MM.1S (cell line): ENCODE data around the gene OSGEP.
"Not testable (repeated sequence)": the region's sequence is repeated elsewhere in the genome, so short reads cannot be mapped to it uniquely, and the experiment has no call there.

Experiments used
- DNase-seq: peaks from one replicate; pipeline ENCODE4 v3.0.0-alpha.2; 2015
- H2AFZ ChIP-seq: fragments of 300-600 bp; sonication (generic); 2 replicates; pipeline ENCODE4 v1.6.0; 2016; ENCODE audit warnings: antibody characterized with exemption, low read length
- H3F3A ChIP-seq: fragments of 300-600 bp; sonication (generic); 2 replicates; pipeline ENCODE4 v1.6.1; 2016; ENCODE audit warnings: mild to moderate bottlenecking, antibody characterized with exemption, low read length, moderate library complexity, mixed read lengths; ENCODE audit not compliant: insufficient read depth
- H3K27ac ChIP-seq: fragments of 300-600 bp; sonication (generic); 2 replicates; pipeline ENCODE4 v1.5.1; 2016; ENCODE audit warnings: mild to moderate bottlenecking, low read length
- H3K27me3 ChIP-seq: fragments of 300-600 bp; sonication (generic); replicated peaks from 2 replicates; pipeline ENCODE4 v1.6.0; 2016; ENCODE audit warnings: low read length; ENCODE audit not compliant: insufficient read depth
- H3K36me3 ChIP-seq: fragments of 300-600 bp; sonication (generic); replicated peaks from 2 replicates; pipeline ENCODE4 v1.6.1; 2016; ENCODE audit warnings: mild to moderate bottlenecking, low read length, mixed read lengths; ENCODE audit not compliant: insufficient read depth
- H3K4me1 ChIP-seq: fragments of 300-600 bp; sonication (generic); 2 replicates; pipeline ENCODE4 v1.6.1; 2016; ENCODE audit warnings: low read length, mixed read lengths
- H3K4me2 ChIP-seq: fragments of 300-600 bp; sonication (generic); 2 replicates; pipeline ENCODE4 v1.6.0; 2016; ENCODE audit warnings: low read depth, low read length
- H3K4me3 ChIP-seq: fragments of 300-600 bp; sonication (generic); 2 replicates; pipeline ENCODE4 v1.5.1; 2016; ENCODE audit warnings: low read length, mixed read lengths
- H3K79me2 ChIP-seq: fragments of 300-600 bp; sonication (generic); 2 replicates; pipeline ENCODE4 v1.6.1; 2016; ENCODE audit warnings: mixed run types, low read length, mixed read lengths
- H3K9ac ChIP-seq: fragments of 300-600 bp; sonication (generic); 2 replicates; pipeline ENCODE4 v1.6.1; 2016; ENCODE audit warnings: low read length, mixed read lengths
- H3K9me2 ChIP-seq: fragments of 300-600 bp; sonication (generic); replicated peaks from 2 replicates; pipeline ENCODE4 v1.6.1; 2016; ENCODE audit warnings: mild to moderate bottlenecking, low read length, mixed read lengths; ENCODE audit not compliant: insufficient read depth
- H3K9me3 ChIP-seq: fragments of 300-600 bp; sonication (generic); replicated peaks from 2 replicates; pipeline ENCODE4 v1.6.1; 2016; ENCODE audit warnings: mild to moderate bottlenecking, low read length, mixed read lengths; ENCODE audit not compliant: insufficient read depth
- H4K20me1 ChIP-seq: fragments of 300-600 bp; sonication (generic); 2 replicates; pipeline ENCODE4 v1.6.1; 2016; ENCODE audit warnings: mild to moderate bottlenecking, low read length, moderate library complexity, mixed read lengths; ENCODE audit not compliant: insufficient read depth
- CTCF ChIP-seq: fragments of 300-600 bp; sonication (generic); IDR thresholded peaks from 2 replicates; pipeline ENCODE4 v1.5.1; 2016; ENCODE audit warnings: antibody characterized with exemption, low read length, mixed read lengths
- EZH2 ChIP-seq: fragments of 300-600 bp; sonication (generic); optimal IDR thresholded peaks from 2 replicates; pipeline ENCODE3; 2017; ENCODE audit warnings: low read depth, mild to moderate bottlenecking, antibody characterized with exemption, low read length, mixed read lengths
- EZH2phosphoT487 ChIP-seq: fragments of 300-600 bp; sonication (generic); IDR thresholded peaks from 2 replicates; pipeline ENCODE4 v1.6.1; 2018; ENCODE audit warnings: antibody characterized with exemption, low read length

The OSGEP gene

GRCh38 chr14:20455355-20456300 lies 1.0 kb upstream of the OSGEP start:
- no peaks in the 10 kb centered on the region for H3K27me3 ChIP-seq
- peak overlapping the region; percentile 70 for H2AFZ ChIP-seq
- H3K4me2 ChIP-seq = peak overlapping the region; percentile 68
- H3F3A ChIP-seq = peaks cover 14% of the 10 kb centered on the region; the same call in 1 of the 2 replicates
- no peaks in the 10 kb centered on the region for H3K36me3 ChIP-seq
- TF ChIP-seq CTCF (no peak), EZH2phosphoT487 (no peak), EZH2 (no peak)
- H3K4me1 ChIP-seq = 0 out of 2 replicates have a peak, but pooled peaks cover 4% of the 10 kb centered on the region
- DNase-seq = no peak
- peak overlapping the region; percentile 90 for H3K9ac ChIP-seq
- H3K4me3 ChIP-seq = peak overlapping the region; percentile 80
- peaks cover 37% of the 10 kb centered on the region for H3K79me2 ChIP-seq
- H3K9me2 ChIP-seq = no peaks in the 10 kb centered on the region
- no peaks in the 10 kb centered on the region for H3K9me3 ChIP-seq
- peaks cover 3% of the 10 kb centered on the region; the same call in 1 of the 2 replicates for H4K20me1 ChIP-seq
- H3K27ac ChIP-seq = peak overlapping the region; percentile 91

GRCh38 chr14:20452831-20453230 lies 1.8 kb downstream of the OSGEP start:
- not testable (repeated sequence) for H3K4me3 ChIP-seq, H3K36me3 ChIP-seq, H4K20me1 ChIP-seq, H3K9ac ChIP-seq, H3K27ac ChIP-seq, H3F3A ChIP-seq, H3K27me3 ChIP-seq, H3K4me2 ChIP-seq, H3K4me1 ChIP-seq, DNase-seq, H3K9me3 ChIP-seq, H3K9me2 ChIP-seq, H2AFZ ChIP-seq
- H3K79me2 ChIP-seq = peaks cover 31% of the 10 kb centered on the region

- Histone ChIP-seq H3K79me2 (no peaks in the 10 kb centered on the region), H3K9ac (no peak overlapping the region), H3K4me2 (no peak overlapping the region), H3K36me3 (no peaks in the 10 kb centered on the region), H3K4me1 (no peaks in the 10 kb centered on the region), H3F3A (no peaks in the 10 kb centered on the region), H3K4me3 (no peak overlapping the region), H4K20me1 (no peaks in the 10 kb centered on the region), H3K9me3 (no peaks in the 10 kb centered on the region), H3K27me3 (no peaks in the 10 kb centered on the region), H3K27ac (no peak overlapping the region), H2AFZ (no peak overlapping the region), H3K9me2 (no peaks in the 10 kb centered on the region)
- DNase-seq = no peak
- no peak for TF ChIP-seq EZH2
- TF ChIP-seq CTCF = no peak
Observed at GRCh38 chr14:20446889-20447288, 7.7 kb downstream of the OSGEP start.

- H2AFZ ChIP-seq, H3K4me1 ChIP-seq: not testable (repeated sequence)
Observed at GRCh38 chr14:20443650-20444049, 11.0 kb downstream of the OSGEP start.

More at GRCh38 chr14:20443650-20444049, 11.0 kb downstream of the OSGEP start:
- H3K27me3 ChIP-seq, H3K9me2 ChIP-seq, DNase-seq, H3F3A ChIP-seq, H3K79me2 ChIP-seq, H4K20me1 ChIP-seq, H3K9ac ChIP-seq, H3K27ac ChIP-seq, H3K4me2 ChIP-seq, H3K4me3 ChIP-seq, H3K9me3 ChIP-seq, H3K36me3 ChIP-seq: not testable (repeated sequence)
